Nephron progenitor cell (in vitro differentiated cells): ENCODE measurements around the gene SSBP4.

Experiments used
- DNase-seq: peaks from one replicate; pipeline ENCODE4 v3.0.0; 2021
- H3K27ac Mint-ChIP-seq: 2 replicates; pipeline ENCODE4 v1.8.0; 2021; ENCODE audit warnings: mild to moderate bottlenecking, moderate library complexity, mixed read lengths
- H3K27me3 Mint-ChIP-seq: 2 replicates; pipeline ENCODE4 v1.8.0; 2021; ENCODE audit warnings: mild to moderate bottlenecking, low read depth, mixed read lengths; ENCODE audit not compliant: poor library complexity
- H3K36me3 Mint-ChIP-seq: 2 replicates; pipeline ENCODE4 v1.8.0; 2021; ENCODE audit warnings: low read depth, mixed read lengths
- H3K4me1 Mint-ChIP-seq: 2 replicates; pipeline ENCODE4 v1.8.0; 2021; ENCODE audit warnings: mixed read lengths
- H3K4me3 Mint-ChIP-seq: 2 replicates; pipeline ENCODE4 v1.8.0; 2021; ENCODE audit warnings: mild to moderate bottlenecking, moderate library complexity, mixed read lengths
- H3K9me3 Mint-ChIP-seq: 2 replicates; pipeline ENCODE4 v1.8.0; 2021; ENCODE audit warnings: mild to moderate bottlenecking, moderate library complexity, mixed read lengths
- CTCF ChIP-seq: fragments of 200-600 bp; sonication (generic); IDR thresholded peaks from 2 replicates; pipeline ENCODE4 v1.5.0; 2021; ENCODE audit warnings: antibody characterized with exemption

The SSBP4 gene

GRCh38 chr19:18426416-18426767 lies 7.2 kb downstream of the SSBP4 start:
- H3K4me1 Mint-ChIP-seq: peaks cover 60% of the 10 kb centered on the region

GRCh38 chr19:18427080-18427742 lies 8.0 kb downstream of the SSBP4 start:
- no peak overlapping the region for H3K27ac Mint-ChIP-seq
- peaks cover 58% of the 10 kb centered on the region for H3K4me1 Mint-ChIP-seq
- no peaks in the 10 kb centered on the region for H3K36me3 Mint-ChIP-seq
- no peak overlapping the region for H3K4me3 Mint-ChIP-seq
- no peaks in the 10 kb centered on the region for H3K9me3 Mint-ChIP-seq
- TF ChIP-seq CTCF: no peak
- DNase-seq: no peak
- H3K27me3 Mint-ChIP-seq: no peaks in the 10 kb centered on the region

More at GRCh38 chr19:18426416-18426767, 7.2 kb downstream of the SSBP4 start:
- no peak overlapping the region for H3K4me3 Mint-ChIP-seq
- H3K9me3 Mint-ChIP-seq: no peaks in the 10 kb centered on the region
- H3K27me3 Mint-ChIP-seq: no peaks in the 10 kb centered on the region
- TF ChIP-seq CTCF: no peak
- no peaks in the 10 kb centered on the region for H3K36me3 Mint-ChIP-seq
- no peak for DNase-seq
- H3K27ac Mint-ChIP-seq: no peak overlapping the region

GRCh38 chr19:18427743-18428113 lies 8.5 kb downstream of the SSBP4 start:
- no peak for TF ChIP-seq CTCF
- H3K9me3 Mint-ChIP-seq: no peaks in the 10 kb centered on the region
- H3K36me3 Mint-ChIP-seq: no peaks in the 10 kb centered on the region
- no peaks in the 10 kb centered on the region for H3K27me3 Mint-ChIP-seq
- H3K27ac Mint-ChIP-seq: no peak overlapping the region
- H3K4me1 Mint-ChIP-seq: peaks cover 59% of the 10 kb centered on the region
- H3K4me3 Mint-ChIP-seq: no peak overlapping the region
- DNase-seq: no peak

- Mint-ChIP-seq H3K9me3 (no peaks in the 10 kb centered on the region), H3K27me3 (no peaks in the 10 kb centered on the region), H3K4me3 (no peak overlapping the region), H3K36me3 (no peaks in the 10 kb centered on the region), H3K27ac (no peak overlapping the region), H3K4me1 (peaks cover 53% of the 10 kb centered on the region)
- no peak for DNase-seq
- no peak for TF ChIP-seq CTCF
Measured at GRCh38 chr19:18428173-18428786, 9.1 kb downstream of the SSBP4 start.

GRCh38 chr19:18428787-18429674 lies 9.8 kb downstream of the SSBP4 start:
- peaks cover 46% of the 10 kb centered on the region for H3K4me1 Mint-ChIP-seq
- no peak for TF ChIP-seq CTCF
- DNase-seq: peak; percentile 93
- no peak overlapping the region for H3K27ac Mint-ChIP-seq
- no peaks in the 10 kb centered on the region for H3K9me3 Mint-ChIP-seq
- H3K27me3 Mint-ChIP-seq: no peaks in the 10 kb centered on the region
- H3K36me3 Mint-ChIP-seq: no peaks in the 10 kb centered on the region
- no peak overlapping the region for H3K4me3 Mint-ChIP-seq
